ENCODE results near the gene TMEM63A.

TMEM63A gene

DNA sequence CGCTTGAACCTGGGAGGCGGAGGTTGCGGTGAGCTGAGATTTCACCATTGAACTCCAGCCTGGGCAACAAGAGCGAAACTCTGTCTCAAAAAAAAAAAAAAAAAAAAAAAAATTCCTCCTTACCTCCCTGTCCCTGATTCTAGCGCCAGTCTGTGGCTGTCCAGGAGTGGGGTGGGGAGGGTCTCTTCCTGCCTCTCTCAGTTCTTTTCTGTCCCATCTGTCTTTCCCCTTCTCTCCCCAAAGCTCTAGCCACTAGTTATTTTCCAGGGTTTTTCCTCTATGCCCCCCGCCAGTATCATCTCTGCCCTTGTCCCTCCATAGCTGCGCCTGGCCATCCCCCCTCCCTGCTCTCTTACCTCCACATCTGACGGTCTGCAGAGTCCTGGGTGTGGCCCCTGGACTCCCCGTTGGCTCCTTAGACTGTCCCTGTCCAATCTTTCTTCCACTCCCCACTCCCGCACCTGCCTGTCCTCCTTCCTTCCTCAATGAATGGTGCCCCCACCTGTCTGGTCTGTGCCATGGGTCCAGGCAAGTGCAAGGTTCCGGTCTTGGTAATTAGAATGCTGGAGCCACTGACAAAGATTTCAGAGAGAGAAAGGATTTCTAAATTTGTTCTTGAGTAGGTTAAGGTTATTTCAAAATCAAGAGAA is 1.6 kb upstream of the TMEM63A start:
- no peak for DNase-seq

DNA sequence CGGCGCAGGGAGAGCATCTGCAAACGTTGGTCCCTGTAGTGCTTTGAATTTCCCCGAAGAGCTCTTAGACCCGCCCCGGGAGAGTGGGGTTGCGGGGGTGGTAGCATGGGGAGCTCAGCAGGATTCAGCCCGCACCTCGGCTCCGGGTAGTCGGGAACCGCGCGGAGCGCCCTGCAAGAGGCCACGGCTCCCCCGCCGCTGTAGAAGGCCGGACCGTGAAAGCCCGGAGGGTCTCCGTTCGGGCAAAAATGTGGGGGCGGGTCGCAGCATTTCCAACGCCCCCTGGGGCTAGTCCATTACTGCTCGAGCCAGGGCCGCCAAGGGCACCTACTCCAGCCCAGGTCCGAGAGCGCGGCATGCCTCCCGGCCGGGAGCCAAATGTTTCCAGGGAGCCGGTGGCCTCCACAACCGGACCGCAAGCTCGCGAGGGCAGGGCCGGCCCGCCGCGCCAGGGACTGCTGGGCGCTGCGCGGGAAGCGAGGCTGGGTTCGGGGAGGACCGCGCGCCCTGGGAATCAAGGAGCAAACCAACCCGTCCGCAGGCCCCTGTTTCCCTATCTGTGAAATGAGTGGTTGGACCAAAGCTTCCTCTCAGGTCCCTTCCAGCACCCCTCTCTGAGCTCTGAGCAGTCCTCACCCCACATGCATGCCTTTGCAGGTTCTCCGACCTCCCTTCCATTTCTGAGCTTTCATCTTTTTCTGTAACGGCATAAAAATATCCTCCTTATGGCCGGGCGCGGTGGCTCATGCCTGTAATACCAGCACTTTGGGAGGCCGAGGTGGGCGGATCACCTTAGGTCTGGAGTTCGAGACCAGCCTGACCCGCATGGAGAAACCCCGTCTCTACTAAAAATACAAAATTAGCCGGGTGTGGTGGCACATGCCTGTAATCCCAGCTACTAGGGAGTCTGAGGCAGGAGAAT is 775 bp upstream of the TMEM63A start:
- DNase-seq: no peak

DNA sequence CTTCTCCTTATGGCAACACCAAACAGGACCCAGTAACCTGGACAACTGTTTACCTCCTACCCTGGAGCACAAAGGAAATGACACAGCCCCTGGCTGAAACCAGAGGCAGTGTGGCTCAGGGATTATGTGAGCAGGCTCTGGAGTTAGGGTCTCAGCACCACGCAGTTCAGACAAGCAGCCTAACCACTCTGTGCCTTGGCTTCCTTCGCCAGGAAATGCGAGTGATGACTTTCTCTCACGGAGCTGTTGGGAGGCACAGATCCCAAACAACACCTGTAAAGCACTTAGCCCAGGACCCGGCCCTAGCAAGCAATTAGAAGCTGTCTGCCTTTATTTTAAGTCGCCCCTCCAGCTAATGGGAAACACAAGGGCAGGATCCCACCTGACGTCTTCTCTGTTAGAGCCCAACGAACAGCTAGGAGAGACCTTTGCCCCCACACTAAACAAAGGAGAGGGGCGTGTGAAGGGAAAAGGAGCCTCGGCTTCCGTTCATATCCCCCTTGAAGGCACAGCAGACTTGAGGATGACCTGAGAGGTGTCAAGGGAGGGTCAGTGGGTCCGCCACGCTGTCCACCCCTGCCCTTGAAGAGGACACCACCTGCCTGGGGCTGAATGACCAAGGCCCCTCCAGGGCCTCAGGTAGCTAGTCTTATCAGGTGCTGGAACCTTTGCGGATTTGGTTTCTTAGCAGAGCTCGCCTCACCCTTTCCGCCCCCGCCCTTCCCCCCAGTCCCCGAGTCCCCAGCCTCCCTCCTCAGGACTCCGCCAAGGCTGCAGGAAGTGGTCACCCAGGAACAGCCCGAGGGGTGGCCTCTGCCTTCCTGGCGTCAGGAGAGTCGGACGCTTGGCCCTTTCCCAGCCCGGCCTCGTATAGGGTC is 860 bp downstream of the TMEM63A start:
- no peak for DNase-seq

DNA sequence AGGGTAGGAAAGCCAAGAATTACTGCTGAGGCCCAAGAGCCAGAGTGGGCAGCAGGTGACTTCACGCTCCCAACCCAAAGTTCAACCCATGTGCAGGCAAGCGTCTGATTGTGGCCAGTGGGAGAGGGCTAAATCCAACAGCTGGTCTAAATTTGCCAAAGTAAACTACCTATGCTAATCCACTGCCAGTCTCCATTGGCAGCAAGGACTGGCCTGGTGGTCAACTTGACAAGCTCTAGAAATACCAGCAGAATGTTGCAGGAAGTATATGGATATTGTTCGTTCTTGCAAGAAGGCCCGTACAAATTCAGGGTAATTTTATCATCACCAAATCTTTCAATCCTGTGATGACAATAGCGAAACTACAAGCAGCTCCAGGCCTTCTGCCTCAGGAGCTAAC is 1.5 kb downstream of the TMEM63A start:
- no peak for DNase-seq

DNA sequence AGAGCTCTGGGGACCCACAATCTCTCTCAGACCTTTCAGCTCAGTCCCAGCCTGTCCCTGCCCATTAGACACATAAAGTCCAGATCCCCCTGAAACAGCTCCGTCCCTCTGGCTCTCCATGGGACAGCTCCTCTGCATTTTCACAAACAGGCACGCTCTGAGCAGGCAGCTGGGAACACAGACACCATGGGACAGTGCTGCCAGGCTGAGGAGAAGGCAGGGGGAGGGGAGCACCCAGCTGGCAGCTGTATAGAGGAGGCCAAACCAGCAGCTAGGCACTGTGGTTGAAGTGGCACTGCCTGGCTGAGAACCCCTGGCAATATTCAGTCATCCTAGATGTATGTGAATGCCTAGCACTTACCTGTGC is 2.0 kb downstream of the TMEM63A start:
- DNase-seq: no peak

DNA sequence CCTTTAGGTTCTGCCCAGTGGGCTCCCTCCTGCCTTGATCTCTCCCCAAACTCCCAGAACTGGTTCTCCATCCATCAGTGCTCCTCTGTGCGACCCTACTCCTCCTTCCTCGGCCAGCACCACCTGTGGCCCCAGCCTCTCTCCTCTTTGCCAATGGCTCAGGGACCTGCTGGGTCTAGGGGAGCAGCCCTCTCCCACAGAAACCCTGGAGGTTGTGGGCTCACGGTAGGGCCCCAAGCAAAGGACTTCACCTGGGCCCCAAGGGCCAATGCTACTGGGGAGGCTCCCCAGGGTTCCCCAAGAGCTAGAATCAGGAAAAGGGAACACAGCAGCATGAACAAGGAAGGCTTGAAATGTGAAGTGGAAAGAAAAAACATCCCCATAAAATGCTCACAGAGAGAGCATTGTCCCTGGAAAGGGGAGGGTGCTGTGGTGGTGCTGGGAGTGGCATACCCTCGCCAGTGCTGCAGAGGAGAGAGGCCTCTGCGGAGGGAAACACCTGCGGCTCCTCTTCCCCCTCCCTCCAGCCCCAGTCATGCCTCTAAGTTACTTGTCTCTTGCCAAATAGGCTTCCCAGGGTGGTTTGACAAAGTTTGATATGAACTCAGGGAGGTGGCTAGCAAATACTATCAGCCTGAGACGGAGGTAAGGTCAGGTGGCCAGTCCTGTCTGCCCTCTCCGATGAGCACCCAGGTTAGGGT is 2.5 kb downstream of the TMEM63A start:
- no peak for DNase-seq

DNA sequence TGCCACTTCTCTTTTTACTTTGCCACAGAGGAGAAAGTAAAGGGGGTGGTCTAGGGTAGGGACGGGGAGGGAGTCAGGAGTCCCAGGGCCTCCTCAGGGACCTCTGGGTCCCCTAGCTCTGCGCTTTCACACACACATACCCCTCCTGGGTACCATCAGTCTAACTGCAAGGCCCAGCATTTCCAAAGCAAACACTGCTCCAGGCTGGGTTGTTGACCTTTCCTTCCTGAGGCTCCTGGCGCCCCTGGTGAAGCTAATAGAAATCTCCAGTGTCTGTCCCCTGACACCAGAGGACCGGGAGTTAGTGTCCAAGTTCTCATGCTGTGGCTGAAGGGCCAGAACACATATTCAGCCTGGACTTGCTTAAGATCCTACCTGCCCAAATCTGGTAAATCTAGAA is 3.9 kb downstream of the TMEM63A start:
- DNase-seq: no peak

DNA sequence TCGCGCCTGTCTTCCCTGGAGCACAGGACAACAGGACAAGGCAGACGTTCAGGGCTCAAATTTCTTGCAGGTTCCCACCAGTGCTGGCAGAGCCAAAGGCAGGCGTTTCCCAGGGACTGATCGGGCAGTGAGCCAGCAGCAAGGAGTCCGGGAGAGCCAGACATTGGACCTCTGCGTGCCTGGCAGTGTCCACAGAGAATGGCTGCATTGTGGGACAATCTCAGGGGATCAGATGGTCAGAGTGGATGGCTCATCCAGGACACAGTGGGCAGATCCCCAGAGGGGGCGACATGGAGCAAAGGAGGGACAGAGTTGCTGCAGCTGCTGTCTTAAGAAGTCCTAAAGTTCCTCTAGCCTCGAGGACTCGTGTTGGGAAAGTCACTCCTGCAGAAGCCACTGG is 4.6 kb downstream of the TMEM63A start:
- DNase-seq: no peak

DNA sequence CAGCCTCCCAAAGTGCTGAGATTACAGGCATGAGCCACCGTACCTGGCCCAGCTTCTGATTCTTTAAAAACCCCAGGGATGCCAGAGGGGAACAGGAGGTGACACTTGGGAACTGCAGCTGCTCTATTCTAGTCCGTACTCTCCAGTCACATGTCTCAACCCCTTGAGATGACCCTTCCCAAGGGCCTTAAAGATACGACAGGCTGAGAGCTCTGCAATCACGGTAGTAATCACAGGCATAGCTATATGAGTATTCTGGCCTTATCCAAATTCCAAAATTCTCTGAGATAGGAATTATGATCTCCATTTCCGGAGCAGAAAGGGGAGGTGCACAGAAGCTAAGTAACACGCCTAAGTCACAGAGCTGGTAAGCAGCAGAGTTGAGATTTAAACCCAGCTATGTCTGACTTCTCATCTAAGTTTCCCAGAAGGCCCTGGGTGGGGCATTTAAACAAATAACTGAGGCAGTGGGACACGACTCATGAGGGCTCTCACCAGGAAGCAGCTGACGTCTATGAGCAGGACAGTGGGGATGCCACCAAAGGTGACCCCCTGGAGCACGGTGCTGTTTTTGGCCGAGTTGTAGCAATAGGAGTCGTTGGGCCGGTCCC is 5.2 kb downstream of the TMEM63A start:
- DNase-seq: no peak

DNA sequence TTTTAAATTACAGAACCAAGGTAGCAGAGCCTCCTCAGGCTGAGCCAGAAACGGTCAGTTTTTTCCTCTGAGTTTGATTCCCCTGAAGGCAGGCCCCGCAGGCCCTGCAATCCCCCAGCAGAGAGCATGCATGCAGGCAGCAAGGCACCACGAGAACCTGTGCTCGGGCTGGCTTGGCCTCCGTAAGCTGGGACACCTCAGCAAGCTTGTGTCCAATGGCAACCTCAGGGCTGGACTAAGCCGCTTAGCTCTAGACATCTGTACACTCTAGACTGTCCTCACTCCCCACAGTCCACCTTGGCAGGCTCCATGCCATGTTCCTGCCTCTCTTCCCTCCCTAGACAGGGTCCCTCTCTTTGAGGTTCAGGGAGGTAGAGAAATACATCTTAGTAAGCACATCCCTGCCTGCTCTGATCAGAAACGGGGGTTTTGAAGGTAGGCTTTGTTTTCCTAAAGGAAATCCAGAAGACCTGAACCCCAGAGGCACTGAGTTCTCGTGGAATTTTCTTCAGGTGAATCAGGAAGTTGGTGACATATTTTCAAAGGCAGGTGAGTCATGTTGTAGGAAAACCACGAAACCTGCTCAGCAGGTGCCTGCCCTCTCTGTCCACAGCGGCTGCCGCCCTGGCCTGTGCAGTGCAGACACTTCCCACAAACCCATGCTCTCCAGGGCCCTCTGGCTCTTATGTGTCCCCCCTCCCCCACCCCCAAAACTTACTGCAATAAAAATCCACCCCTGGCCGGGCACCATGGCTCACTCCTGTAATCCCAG is 7.0 kb downstream of the TMEM63A start:
- no peak for DNase-seq

DNA sequence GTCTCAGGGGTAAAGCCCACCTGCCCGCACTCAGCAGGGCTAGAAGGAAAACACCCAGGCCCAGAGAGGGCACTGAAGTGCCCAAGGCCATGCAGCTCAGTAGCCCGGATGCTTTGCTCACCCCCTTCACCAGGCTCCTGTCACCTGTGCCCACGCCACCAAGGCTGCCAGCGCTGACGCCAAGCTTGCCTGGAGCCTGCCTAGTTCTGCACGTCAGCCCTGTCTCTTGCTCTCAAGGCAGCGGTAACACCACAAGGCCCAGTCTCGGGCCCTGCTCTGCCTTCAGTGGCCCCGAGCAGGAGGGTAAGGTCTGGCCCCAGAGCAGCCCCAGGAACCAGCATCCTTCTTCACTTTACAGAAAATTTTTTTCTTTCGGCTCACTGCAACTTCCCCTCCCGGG is 7.7 kb downstream of the TMEM63A start:
- DNase-seq: no peak

DNA sequence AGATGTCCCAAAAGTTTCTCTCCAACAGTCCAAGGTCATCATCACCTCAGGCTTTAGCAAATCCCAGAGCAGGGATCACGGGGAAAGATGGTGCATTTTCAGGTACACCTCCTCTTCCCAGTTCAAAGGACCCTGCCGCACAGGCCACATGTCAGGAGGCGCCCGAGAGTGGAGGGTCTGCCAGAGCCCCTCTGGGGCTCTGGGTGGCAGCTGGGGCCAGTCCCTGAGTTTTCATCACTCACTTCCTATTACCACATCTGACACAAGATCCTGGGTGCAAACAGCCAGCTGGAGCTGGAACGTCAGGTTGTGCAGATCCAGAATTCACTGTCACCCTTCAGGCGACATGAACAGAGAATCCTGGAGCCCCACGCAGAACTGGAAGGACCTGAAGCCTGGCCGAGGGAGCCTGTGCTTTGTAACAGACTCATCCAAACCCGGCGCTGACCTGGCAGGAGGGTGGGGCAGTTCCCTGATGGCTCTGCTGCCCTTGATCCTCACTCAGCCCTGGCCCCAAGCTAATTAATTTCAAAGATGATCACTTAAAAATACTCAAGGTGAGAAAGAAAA is 8.8 kb downstream of the TMEM63A start:
- no peak for DNase-seq

DNA sequence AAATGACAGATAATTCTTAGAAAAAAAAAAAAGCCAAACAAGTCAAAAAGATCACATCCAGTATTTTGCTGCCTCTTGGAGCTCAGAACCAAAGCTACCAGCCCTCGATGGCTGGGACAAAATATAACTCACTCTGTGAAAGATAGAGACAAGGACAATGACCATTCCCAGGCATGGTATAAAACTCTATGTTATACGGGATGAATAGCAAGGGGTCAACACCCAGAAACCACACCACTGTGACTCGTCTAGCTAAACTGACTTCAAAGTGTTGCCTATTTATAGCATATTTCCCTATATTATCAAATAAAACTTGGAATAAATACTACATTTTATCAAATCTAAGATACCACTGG is 10.1 kb downstream of the TMEM63A start:
- DNase-seq: no peak

DNA sequence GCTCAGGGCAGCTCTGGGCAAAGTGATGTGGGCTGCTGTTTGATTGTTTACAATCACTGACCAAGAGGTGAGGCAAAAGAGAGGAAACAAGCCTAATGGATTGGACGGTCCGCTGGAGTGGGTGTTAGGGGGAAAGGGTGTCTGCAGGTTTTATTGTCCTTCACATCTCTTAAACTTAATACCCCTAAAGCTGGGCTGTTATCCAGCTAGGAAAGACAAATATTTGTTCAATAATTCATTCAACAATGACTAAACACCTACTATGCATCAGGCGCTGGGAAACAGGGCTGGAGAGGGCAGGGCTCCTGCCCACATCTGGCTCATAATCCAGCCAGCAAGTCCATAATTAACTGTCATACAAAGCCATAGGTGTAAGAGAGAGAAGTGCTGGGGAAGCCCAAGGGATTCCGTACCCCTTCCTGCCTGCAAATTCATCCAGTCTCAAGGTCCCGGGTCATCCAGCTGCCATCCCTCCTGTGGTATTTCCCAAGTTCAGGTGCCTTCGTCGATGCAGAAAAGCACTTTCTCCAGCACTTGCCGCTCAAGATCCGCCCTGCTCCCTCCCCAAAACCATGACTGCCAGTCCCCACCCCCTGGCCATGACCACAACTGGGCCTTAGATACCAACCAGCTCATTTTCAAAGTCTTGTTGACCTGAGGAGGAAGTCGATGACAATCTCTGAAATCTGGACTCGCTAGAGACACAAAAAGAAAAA is 10.7 kb downstream of the TMEM63A start:
- DNase-seq: no peak

DNA sequence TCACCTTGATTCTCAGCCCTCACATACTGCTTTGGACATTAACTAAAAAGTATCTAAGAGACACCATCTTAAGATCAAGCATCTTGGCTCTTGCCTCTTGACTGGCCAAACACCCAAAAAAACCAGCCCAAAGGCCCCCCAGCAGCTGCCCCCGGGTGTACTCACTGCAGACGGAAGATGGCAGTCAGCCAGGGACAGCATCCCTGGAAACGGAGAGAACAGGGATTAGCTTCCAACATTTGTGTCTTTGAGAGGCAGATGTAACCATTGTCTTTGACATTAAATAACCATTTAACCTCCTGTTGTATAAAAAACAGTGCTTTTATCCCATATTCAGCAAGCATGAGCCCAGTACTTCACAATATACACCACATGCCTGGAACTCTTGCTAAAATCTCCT is 11.3 kb downstream of the TMEM63A start:
- DNase-seq: no peak

DNA sequence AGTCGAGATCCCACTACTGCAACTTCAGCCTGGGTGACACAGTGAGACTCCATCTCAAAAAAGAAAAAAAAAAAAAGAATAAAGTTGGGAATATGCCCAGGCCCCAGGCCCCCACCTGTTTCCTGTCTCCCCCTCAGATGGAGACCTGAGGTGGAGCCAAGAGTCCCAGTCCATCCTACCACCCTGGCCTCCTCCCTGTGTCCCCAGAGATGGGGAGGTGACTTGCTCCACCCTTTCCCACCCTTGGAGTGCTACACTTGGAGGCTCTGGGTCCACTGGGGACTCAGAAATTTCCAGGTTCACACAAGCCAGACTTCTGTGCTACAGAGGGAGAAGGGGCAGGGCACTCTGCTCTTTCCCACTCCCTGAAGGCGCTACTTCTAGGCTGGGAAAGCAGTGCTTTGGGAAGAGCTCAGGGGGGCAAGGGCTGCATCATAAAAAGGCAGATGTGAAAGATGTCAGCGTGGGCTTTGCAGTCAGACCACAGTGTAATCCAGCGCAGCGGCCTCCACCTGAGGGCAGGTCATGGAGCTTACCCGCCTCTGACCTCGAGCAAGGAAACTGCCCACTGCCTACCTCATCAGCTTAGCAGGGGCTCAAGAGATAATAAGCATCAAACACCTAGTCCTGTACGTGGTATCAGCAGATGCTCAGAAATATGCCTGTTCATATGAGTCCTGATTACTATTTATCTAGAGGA is 13.4 kb downstream of the TMEM63A start:
- DNase-seq: no peak

DNA sequence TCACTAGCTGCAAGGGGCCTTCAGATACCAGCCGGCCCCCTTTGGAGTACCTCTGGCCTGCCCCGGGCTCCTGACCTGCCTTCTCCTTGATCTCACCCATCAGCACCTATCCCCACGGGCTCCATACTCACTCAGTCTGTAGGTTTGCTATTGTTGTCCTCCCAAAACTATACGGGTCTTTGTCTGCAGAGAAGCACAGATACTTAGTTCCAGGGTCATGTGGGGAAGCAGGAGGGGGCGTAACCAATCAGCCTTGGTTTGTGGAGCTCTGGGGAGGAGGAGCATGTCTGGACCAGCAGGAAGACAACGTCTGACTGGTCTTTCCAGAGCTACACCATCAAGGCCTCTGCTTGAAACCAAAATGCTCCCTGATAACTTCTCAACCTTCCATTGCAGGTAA is 15.2 kb downstream of the TMEM63A start:
- no peak for DNase-seq

DNA sequence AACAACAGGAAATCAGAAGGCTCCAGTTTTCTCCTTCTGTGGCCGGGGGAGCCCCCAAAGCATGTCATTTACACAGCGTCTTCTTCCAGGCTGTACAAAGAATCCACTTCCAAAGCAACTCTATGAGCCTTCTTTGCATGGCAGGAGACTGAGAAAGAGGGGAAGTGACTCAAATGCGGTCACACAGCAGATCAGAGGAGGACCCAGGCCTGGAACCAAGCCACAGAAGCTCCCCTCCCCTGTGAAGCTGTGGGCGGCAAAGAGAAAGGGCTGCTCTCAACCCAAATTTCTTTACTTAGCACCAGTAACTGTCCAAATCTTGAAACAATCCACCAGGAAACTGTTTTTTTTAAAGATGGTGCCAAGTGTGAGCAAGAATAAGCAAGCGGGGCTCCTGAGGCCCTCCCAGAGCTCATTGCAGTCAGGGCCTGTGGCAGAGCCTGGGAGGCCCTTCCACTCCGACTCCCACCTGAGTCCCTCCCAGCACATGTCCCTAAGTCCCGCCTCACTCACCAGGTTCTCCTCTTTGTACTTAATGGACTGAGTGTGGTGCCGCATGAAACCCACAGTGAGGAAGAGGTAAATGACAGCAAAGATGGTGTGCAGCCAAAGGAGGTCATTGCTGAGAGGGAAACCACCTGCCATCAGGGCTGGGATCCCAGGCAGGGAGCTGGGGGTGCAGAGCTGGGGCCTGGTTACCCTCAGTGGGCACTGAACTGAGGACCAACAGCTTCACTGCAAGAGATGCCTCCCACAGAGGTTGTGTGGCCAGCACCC is 15.9 kb downstream of the TMEM63A start:
- no peak for DNase-seq

DNA sequence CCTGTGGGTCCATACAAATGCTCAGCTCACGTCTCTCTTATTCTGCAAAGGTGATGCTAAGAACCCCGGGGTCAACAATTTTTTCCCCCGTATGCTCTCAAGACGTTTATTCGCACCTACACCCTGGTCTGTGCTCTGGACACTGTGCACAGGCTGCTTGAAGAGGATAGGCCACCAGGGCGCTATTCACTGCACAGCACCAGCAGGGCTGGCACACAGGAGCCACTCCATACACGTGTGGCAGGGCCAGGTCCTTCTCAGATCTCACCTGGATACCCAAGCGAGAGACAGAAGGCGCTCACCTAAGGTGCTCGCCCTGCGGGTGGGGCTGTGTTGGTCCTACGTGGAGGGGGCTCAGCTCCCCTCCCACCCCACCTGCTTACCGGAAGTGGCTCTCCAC is 16.7 kb downstream of the TMEM63A start:
- DNase-seq: no peak
